A549 (cell line): ENCODE results near the gene RYR3. TPM values are rescaled to one million over a fixed set of nuclear protein-coding genes. Genes with fewer than 3 reads are reported as not detected.

ENCODE experiments used
- ATAC-seq, 2 experiments: fragments of 200-7000 bp in 1 of 2; fragments of >200 bp in 1 of 2; cut with Nextera tagmentation in 1 of 2; cut with Tn5 transposase in 1 of 2; 3 replicates each; pipeline versions ENCODE4 v1.8.0 to v1.9.1; 2018 to 2020; ENCODE audit warnings: mild to moderate bottlenecking in 1 of 2, moderate library complexity in 1 of 2
- CTCF ChIA-PET: fragments of 300-600 bp; sonication (Branson Sonifier 250); formaldehyde crosslinking; extraction: SDS; loops from one replicate; lab custom pipeline; 2021; ENCODE audit warnings: antibody characterized with exemption, inconsistent platforms; lab: Yijun Ruan, JAX
- POLR2A ChIA-PET: fragments of 350-600 bp; formaldehyde crosslinking; extraction: SDS; loops from one replicate; lab custom pipeline; 2021; ENCODE audit warnings: antibody characterized with exemption, inconsistent platforms; lab: Yijun Ruan, JAX
- DNase-seq, 2 experiments: peaks; one replicate each; pipeline versions ENCODE4 v3.0.0 to v3.0.0-alpha.2; 2011 to 2016; ENCODE audit warnings: low read depth in 1 of 2, low spot score in 1 of 2
- FAIRE-seq: peaks from 2 replicates; lab custom pipeline; 2011; peaks lifted over from hg19 to GRCh38; lab: Jason Lieb, UNC
- H3K27ac ChIP-seq, 2 experiments: fragments of >200 bp; sonication (Bioruptor Twin); formaldehyde crosslinking; 3 replicates each; pipeline ENCODE4 v1.5.1; 2016 to 2017
- H3K4me1 ChIP-seq: fragments of >200 bp; sonication (Bioruptor Twin); formaldehyde crosslinking; 3 replicates; pipeline ENCODE4 v1.6.1; 2016
- H3K4me2 ChIP-seq: fragments of >200 bp; sonication (Bioruptor Twin); formaldehyde crosslinking; 3 replicates; pipeline ENCODE4 v1.6.1; 2016
- H3K4me3 ChIP-seq: fragments of >200 bp; sonication (Bioruptor Twin); formaldehyde crosslinking; 3 replicates; pipeline ENCODE4 v1.5.1; 2016
- H3K9me3 ChIP-seq: fragments of >200 bp; sonication (Bioruptor Twin); formaldehyde crosslinking; 3 replicates; pipeline ENCODE4 v1.6.1; 2016
- CTCF ChIP-seq: fragments of >200 bp; sonication (Bioruptor Twin); formaldehyde crosslinking; IDR thresholded peaks from 3 replicates; pipeline ENCODE4 v1.5.1; 2016
- E2F6 ChIP-seq: IDR thresholded peaks from 2 replicates; pipeline ENCODE4 v1.6.1; 2012; ENCODE audit warnings: low read depth, borderline replicate concordance
- FOSL2 ChIP-seq, 2 experiments: fragments of 450-650 bp in 1 of 2; fragments of >200 bp in 1 of 2; sonication (Bioruptor Twin) in 1 of 2; formaldehyde crosslinking; IDR thresholded peaks; 2 replicates each; pipeline versions ENCODE4 v1.5.0 to v1.6.1; 2016 to 2020; ENCODE audit warnings: mild to moderate bottlenecking in 1 of 2, moderate library complexity in 1 of 2
- FOXS1 ChIP-seq: fragments of 250-450 bp; sonication (Bioruptor Pico); IDR thresholded peaks from 2 replicates; pipeline ENCODE4 v1.5.0; 2020; ENCODE audit warnings: mild to moderate bottlenecking, moderate library complexity
- HDAC2 ChIP-seq: fragments of 200-600 bp; sonication (generic); IDR thresholded peaks from 2 replicates; pipeline ENCODE4 v1.6.1; 2016
- HES2 ChIP-seq: fragments of >200 bp; sonication (Bioruptor Twin); formaldehyde crosslinking; IDR thresholded peaks from 2 replicates; pipeline ENCODE4 v1.6.1; 2016
- HMGXB4 ChIP-seq: fragments of 250-450 bp; sonication (Bioruptor Pico); IDR thresholded peaks from 2 replicates; pipeline ENCODE4 v1.5.0; 2021; ENCODE audit warnings: mild to moderate bottlenecking, moderate library complexity, borderline replicate concordance
- JUNB ChIP-seq: fragments of >200 bp; sonication (Bioruptor Twin); formaldehyde crosslinking; IDR thresholded peaks from 2 replicates; pipeline ENCODE4 v1.6.1; 2016
- KDM5A ChIP-seq: fragments of 200-600 bp; sonication (generic); IDR thresholded peaks from 2 replicates; pipeline ENCODE4 v1.6.1; 2016; ENCODE audit warnings: antibody characterized with exemption, mild to moderate bottlenecking
- MAX ChIP-seq: IDR thresholded peaks from 2 replicates; pipeline ENCODE4 v1.6.1; 2012
- MAZ ChIP-seq: fragments of 150-350 bp; IDR thresholded peaks from 2 replicates; pipeline ENCODE4 v1.6.1; 2014; ENCODE audit warnings: antibody characterized with exemption, low read depth, low read length, borderline replicate concordance
- MYC ChIP-seq: IDR thresholded peaks from 2 replicates; pipeline ENCODE4 v1.6.1; 2012; ENCODE audit warnings: mild to moderate bottlenecking, inconsistent platforms, low read length, improper control_type of control experiment, borderline replicate concordance
- POLR2AphosphoS2 ChIP-seq: conservative IDR thresholded peaks from 2 replicates; pipeline ENCODE4 v1.6.1; 2012; ENCODE audit warnings: low read length, improper control_type of control experiment, inconsistent platforms
- RAD21 ChIP-seq, 2 experiments: fragments of >200 bp in 1 of 2; sonication (Bioruptor Twin) in 1 of 2; formaldehyde crosslinking in 1 of 2; IDR thresholded peaks in 1 of 2; conservative IDR thresholded peaks in 1 of 2; 2 replicates in 1 of 2; 3 replicates in 1 of 2; pipeline ENCODE4 v1.6.1; 2012 to 2018; ENCODE audit warnings: inconsistent platforms in 1 of 2
- RARB ChIP-seq: fragments of 250-450 bp; sonication (Bioruptor Pico); IDR thresholded peaks from 2 replicates; pipeline ENCODE4 v1.8.0; 2021; ENCODE audit warnings: mild to moderate bottlenecking, moderate library complexity
- RCOR1 ChIP-seq: fragments of 150-350 bp; IDR thresholded peaks from 2 replicates; pipeline ENCODE4 v1.6.1; 2014; ENCODE audit warnings: antibody characterized with exemption, low read length, low read depth
- TFCP2L1 ChIP-seq: fragments of 250-450 bp; sonication (Bioruptor Pico); IDR thresholded peaks from 2 replicates; pipeline ENCODE4 v1.5.0; 2021; ENCODE audit warnings: mild to moderate bottlenecking
- ZC3H11A ChIP-seq: fragments of 450-650 bp; IDR thresholded peaks from 2 replicates; pipeline ENCODE4 v1.6.1; 2014; ENCODE audit warnings: antibody characterized with exemption, mild to moderate bottlenecking
- WGBS: methylation state at CpG from one replicate; pipeline ENCODE4 v1.1.6; 2017; ENCODE audit errors: missing lambda C conversion rate; 5-methylcytosine and 5-hydroxymethylcytosine counted together
- polyA plus RNA-seq, 4 experiments: library from polyadenylated mRNA; depleted of rRNA in 3 of 4; stranded (reverse); fragments of >200 nt; fragmentation: RNase III in 1 of 4; extraction: RNeasy Plus Mini Kit Qiagen cat#74134 plus additional on column Dnase treatment in 1 of 4; gene quantifications; 2 replicates in 3 of 4; 3 replicates in 1 of 4; pipeline ENCODE4 v1.2.3, GENCODE V29; 2011 to 2017
- TF ChIP-seq, protein P1 (sequence below): IDR thresholded peaks from 2 replicates; pipeline ENCODE4 v1.6.1; 2012

RYR3 gene
- polyA plus RNA-seq, 2 of the 4 experiments (the other 2 are of a cell fraction): 0.03 TPM; not detected in 1

- Histone ChIP-seq H3K4me2 (peak overlapping the region; percentile 11; the same call in 1 of the 3 replicates), H3K27ac (no peak overlapping the region), H3K9me3 (no peaks in the 10 kb centered on the region), H3K4me1 (no peaks in the 10 kb centered on the region)
- 3% methylated on average over 8 of the region's 8 CpGs for WGBS
- ChIA-PET POLR2A (no interaction called here), CTCF (interaction anchor here (0.9 kb wide), 1 partner anchor 21 kb away, joined by 3 read pairs; no protein-coding TSS in a partner anchor)
- peak in 1 of 2 experiments; percentile 41 for DNase-seq
- ATAC-seq: peak; percentile 59 to 79
- FAIRE-seq: no peak
- no peak for TF ChIP-seq HES2
- no peak for TF ChIP-seq MAZ
- TF ChIP-seq FOSL2 (IDR thresholded peaks at IDR 0.05): no peak
- TF ChIP-seq FOSL2 (CRISPR knock-in tag; IDR thresholded peaks at IDR 0.05): peak; percentile 52
- TF ChIP-seq HDAC2: no peak
- no peak for TF ChIP-seq TFCP2L1 (CRISPR knock-in tag)
- TF ChIP-seq, protein P1, sequence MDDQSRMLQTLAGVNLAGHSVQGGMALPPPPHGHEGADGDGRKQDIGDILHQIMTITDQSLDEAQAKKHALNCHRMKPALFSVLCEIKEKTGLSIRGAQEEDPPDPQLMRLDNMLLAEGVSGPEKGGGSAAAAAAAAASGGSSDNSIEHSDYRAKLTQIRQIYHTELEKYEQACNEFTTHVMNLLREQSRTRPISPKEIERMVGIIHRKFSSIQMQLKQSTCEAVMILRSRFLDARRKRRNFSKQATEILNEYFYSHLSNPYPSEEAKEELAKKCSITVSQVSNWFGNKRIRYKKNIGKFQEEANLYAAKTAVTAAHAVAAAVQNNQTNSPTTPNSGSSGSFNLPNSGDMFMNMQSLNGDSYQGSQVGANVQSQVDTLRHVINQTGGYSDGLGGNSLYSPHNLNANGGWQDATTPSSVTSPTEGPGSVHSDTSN: no peak
- TF ChIP-seq, all 56 proteins: peak for 1
- H3K4me3 ChIP-seq: no peak overlapping the region
These were observed 274.0 kb downstream of the RYR3 start for GRCh38 chr15:33584797-33585196.

DNA sequence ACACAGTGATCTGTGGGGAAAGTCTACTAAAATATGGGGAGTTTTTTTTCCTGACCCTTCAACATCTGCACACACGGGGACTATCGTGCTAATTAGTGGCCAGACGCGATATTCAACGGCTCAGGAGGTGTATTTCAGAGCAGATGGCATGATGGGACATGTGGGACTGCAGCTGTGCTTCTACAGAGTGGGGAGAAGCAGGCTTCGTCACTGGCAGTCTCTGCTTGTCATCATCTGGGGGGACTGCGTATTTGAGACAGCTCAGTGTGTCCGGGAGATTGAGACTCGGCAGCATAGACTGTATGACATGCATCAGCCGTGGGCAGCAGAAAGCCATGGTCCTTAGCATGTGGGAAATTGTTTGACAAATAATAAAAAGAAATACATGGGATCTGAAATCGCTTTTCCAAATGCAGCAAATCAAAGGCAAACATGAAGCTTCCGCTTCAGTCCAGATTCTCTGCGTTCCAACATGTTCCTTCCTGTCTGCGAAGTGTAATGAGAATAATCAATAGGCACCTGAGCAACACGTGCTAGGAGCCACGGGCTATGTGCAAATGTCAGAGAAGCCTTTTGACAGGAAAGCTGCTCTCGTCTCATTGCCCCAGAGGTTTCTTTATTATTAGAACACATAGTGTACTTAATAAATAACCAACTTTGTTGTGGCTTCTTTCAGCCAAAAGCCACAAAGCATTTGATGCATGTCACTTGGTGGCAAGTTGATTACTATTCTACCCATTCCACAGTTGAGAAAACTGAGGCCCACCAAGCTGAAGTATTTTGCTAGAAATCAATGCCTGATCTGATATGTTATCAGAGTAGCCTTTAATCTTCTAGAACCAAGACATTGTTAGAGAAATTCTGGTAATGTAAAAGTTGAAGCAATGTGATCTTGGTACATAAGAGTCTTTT is 276.3 kb downstream of the RYR3 start:
- FAIRE-seq (peak; percentile 54), DNase-seq (no peak), ATAC-seq (no peak)
- WGBS: 31% methylated on average over 17 of the region's 17 CpGs
- POLR2A ChIA-PET: no interaction called here
- H3K4me1 ChIP-seq: no peaks in the 10 kb centered on the region
- CTCF ChIA-PET: interaction anchor here (0.8 to 1.3 kb wide), 2 partner anchors 10 to 11 kb away, joined by 3 to 4 read pairs; no protein-coding TSS in a partner anchor
- H3K4me2 ChIP-seq: no peak overlapping the region
- H3K27ac ChIP-seq: no peak overlapping the region
- no peak overlapping the region for H3K4me3 ChIP-seq
- no peaks in the 10 kb centered on the region for H3K9me3 ChIP-seq
- TF ChIP-seq HMGXB4 (CRISPR knock-in tag) (no peak), E2F6 (no peak), RAD21 (conservative IDR thresholded peaks at IDR 0.05 in 1 of 2, IDR thresholded peaks at IDR 0.05 in 1 of 2) (no peak), JUNB (no peak), RCOR1 (no peak), RARB (CRISPR knock-in tag) (no peak), KDM5A (no peak), MAX (no peak), FOXS1 (CRISPR knock-in tag) (no peak), ZC3H11A (no peak), CTCF (no peak), POLR2AphosphoS2 (no peak), MYC (no peak)
- TF ChIP-seq, all 56 proteins: peak for 0
